Mesendoderm (in vitro differentiated cells): ENCODE measurements around the gene FRMD4A.

Experiments
- DNase-seq: peaks from one replicate; pipeline ENCODE4 v3.0.0; 2013
- H2AK5ac ChIP-seq: 2 replicates; pipeline ENCODE4 v1.6.1; 2013; ENCODE audit warnings: low read length, inconsistent platforms
- H2BK120ac ChIP-seq: 2 replicates; pipeline ENCODE4 v1.6.1; 2013; ENCODE audit warnings: low read depth, mild to moderate bottlenecking, low read length, moderate library complexity, mixed read lengths
- H2BK15ac ChIP-seq: replicated peaks from 2 replicates; pipeline ENCODE4 v1.6.1; 2013; ENCODE audit warnings: low read depth, mild to moderate bottlenecking, moderate library complexity
- H2BK5ac ChIP-seq: 2 replicates; pipeline ENCODE4 v1.6.1; 2013; ENCODE audit warnings: low read length, inconsistent platforms
- H3K18ac ChIP-seq: 2 replicates; pipeline ENCODE4 v1.6.1; 2013; ENCODE audit warnings: mild to moderate bottlenecking, low read length, mixed read lengths
- H3K23ac ChIP-seq: one replicate; pipeline ENCODE4 v1.6.1; 2013; ENCODE audit warnings: low read length
- H3K27ac ChIP-seq: 2 replicates; pipeline ENCODE4 v1.5.1; 2013; ENCODE audit warnings: low read depth, mild to moderate bottlenecking, inconsistent platforms, low read length, moderate library complexity
- H3K27me3 ChIP-seq: 2 replicates; pipeline ENCODE4 v1.6.1; 2013; ENCODE audit warnings: low read length, control low read depth, mild to moderate bottlenecking, inconsistent platforms; ENCODE audit not compliant: insufficient read depth, poor library complexity
- H3K36me3 ChIP-seq: 2 replicates; pipeline ENCODE4 v1.6.1; 2013; ENCODE audit warnings: low read length, inconsistent platforms; ENCODE audit not compliant: control insufficient read depth, insufficient read depth
- H3K4ac ChIP-seq: one replicate; pipeline ENCODE4 v1.6.1; 2013; ENCODE audit warnings: low read depth, mild to moderate bottlenecking, low read length, moderate library complexity
- H3K4me1 ChIP-seq: 2 replicates; pipeline ENCODE4 v1.6.1; 2013; ENCODE audit warnings: low read depth, low read length, inconsistent platforms; ENCODE audit not compliant: control insufficient read depth
- H3K4me2 ChIP-seq: 2 replicates; pipeline ENCODE4 v1.6.1; 2013; ENCODE audit warnings: low read length
- H3K4me3 ChIP-seq: 2 replicates; pipeline ENCODE4 v1.5.1; 2013; ENCODE audit warnings: mild to moderate bottlenecking, low read length
- H3K56ac ChIP-seq: one replicate; pipeline ENCODE4 v1.6.1; 2013; ENCODE audit warnings: low read length
- H3K79me1 ChIP-seq: 2 replicates; pipeline ENCODE4 v1.6.1; 2013; ENCODE audit warnings: low read length, inconsistent platforms
- H3K79me2 ChIP-seq: 2 replicates; pipeline ENCODE4 v1.6.1; 2013; ENCODE audit warnings: mild to moderate bottlenecking, low read length; ENCODE audit not compliant: control insufficient read depth, insufficient read depth
- H3K9ac ChIP-seq: 2 replicates; pipeline ENCODE4 v1.6.1; 2013; ENCODE audit warnings: low read length, inconsistent platforms
- H4K5ac ChIP-seq: one replicate; pipeline ENCODE4 v1.6.1; 2013; ENCODE audit warnings: low read length
- H4K8ac ChIP-seq: one replicate; pipeline ENCODE4 v1.6.1; 2013; ENCODE audit warnings: low read depth, mild to moderate bottlenecking, control low read depth, low read length, moderate library complexity
- WGBS: extraction: QIAGEN DNeasy Blood & Tissue Kit; methylation state at CpG from one replicate; pipeline ENCODE4 v1.1.7; 2013; ENCODE audit warnings: low lambda C conversion rate, missing lambda C conversion rate; ENCODE audit not compliant: insufficient coverage; ENCODE audit errors: extremely low coverage; 5-methylcytosine and 5-hydroxymethylcytosine counted together

FRMD4A gene

GRCh38 chr10:13873196-13873595 is 457.5 kb downstream of the FRMD4A start:
- peaks cover 12% of the 10 kb centered on the region for H3K79me2 ChIP-seq
- no peak overlapping the region for H2BK120ac ChIP-seq
- no peak overlapping the region for H4K5ac ChIP-seq
- no peaks in the 10 kb centered on the region for H3K27me3 ChIP-seq
- peaks cover 27% of the 10 kb centered on the region for H3K79me1 ChIP-seq
- H3K4me2 ChIP-seq = no peak overlapping the region
- no peak overlapping the region for H4K8ac ChIP-seq
- H3K4me1 ChIP-seq = no peaks in the 10 kb centered on the region
- H3K4ac ChIP-seq = no peak overlapping the region
- H3K9ac ChIP-seq = no peak overlapping the region
- WGBS = 100% methylated on average over 1 of the region's 6 CpGs
- H3K27ac ChIP-seq = no peak overlapping the region
- no peaks in the 10 kb centered on the region for H3K36me3 ChIP-seq
- H2AK5ac ChIP-seq = no peak overlapping the region
- H3K4me3 ChIP-seq = no peak overlapping the region
- no peak overlapping the region for H2BK15ac ChIP-seq
- no peak overlapping the region for H2BK5ac ChIP-seq
- no peak overlapping the region for H3K56ac ChIP-seq
- H3K18ac ChIP-seq = no peak overlapping the region
- no peak overlapping the region for H3K23ac ChIP-seq
- no peak for DNase-seq

- Histone ChIP-seq H3K4me3 (no peak overlapping the region), H2BK5ac (no peak overlapping the region), H3K9ac (no peak overlapping the region), H3K27me3 (no peaks in the 10 kb centered on the region), H3K79me2 (peaks cover 12% of the 10 kb centered on the region), H3K4me2 (no peak overlapping the region), H3K18ac (no peak overlapping the region), H3K4me1 (no peaks in the 10 kb centered on the region), H4K8ac (no peak overlapping the region), H3K4ac (no peak overlapping the region), H3K56ac (peak overlapping the region; percentile 20), H2BK15ac (no peak overlapping the region), H3K36me3 (no peaks in the 10 kb centered on the region), H4K5ac (no peak overlapping the region), H2BK120ac (no peak overlapping the region), H2AK5ac (no peak overlapping the region), H3K23ac (peak overlapping the region; percentile 60), H3K79me1 (peaks cover 27% of the 10 kb centered on the region), H3K27ac (no peak overlapping the region)
- DNase-seq = no peak
- no CpG with 5 or more reads among the region's 9 CpGs for WGBS
Measured at GRCh38 chr10:13872411-13872810, 458.3 kb downstream of the FRMD4A start.

GRCh38 chr10:13871776-13872175 is 458.9 kb downstream of the FRMD4A start:
- no peak overlapping the region for H3K27ac ChIP-seq
- no peak overlapping the region for H4K8ac ChIP-seq
- no peak overlapping the region for H2AK5ac ChIP-seq
- WGBS = no CpG with 5 or more reads among the region's 11 CpGs
- no peak overlapping the region for H3K23ac ChIP-seq
- no peak overlapping the region for H3K4me2 ChIP-seq
- no peaks in the 10 kb centered on the region for H3K27me3 ChIP-seq
- no peak overlapping the region for H3K4ac ChIP-seq
- no peak overlapping the region for H2BK5ac ChIP-seq
- no peaks in the 10 kb centered on the region for H3K4me1 ChIP-seq
- H3K9ac ChIP-seq = no peak overlapping the region
- H3K56ac ChIP-seq = no peak overlapping the region
- no peak overlapping the region for H4K5ac ChIP-seq
- H3K79me2 ChIP-seq = peaks cover 12% of the 10 kb centered on the region
- H3K36me3 ChIP-seq = no peaks in the 10 kb centered on the region
- no peak for DNase-seq
- H3K79me1 ChIP-seq = peaks cover 22% of the 10 kb centered on the region
- H2BK120ac ChIP-seq = no peak overlapping the region
- H3K4me3 ChIP-seq = no peak overlapping the region
- no peak overlapping the region for H2BK15ac ChIP-seq
- H3K18ac ChIP-seq = no peak overlapping the region

GRCh38 chr10:13871011-13871410 is 459.7 kb downstream of the FRMD4A start:
- H3K4me1 ChIP-seq = no peaks in the 10 kb centered on the region
- no peak overlapping the region for H3K27ac ChIP-seq
- no peak overlapping the region for H2BK5ac ChIP-seq
- WGBS = no CpG with 5 or more reads among the region's 9 CpGs
- no peak overlapping the region for H4K5ac ChIP-seq
- no peak overlapping the region for H4K8ac ChIP-seq
- peaks cover 22% of the 10 kb centered on the region for H3K79me1 ChIP-seq
- no peak overlapping the region for H3K4ac ChIP-seq
- no peak for DNase-seq
- H2BK120ac ChIP-seq = no peak overlapping the region
- no peaks in the 10 kb centered on the region for H3K36me3 ChIP-seq
- no peak overlapping the region for H3K18ac ChIP-seq
- no peak overlapping the region for H3K4me3 ChIP-seq
- H3K9ac ChIP-seq = no peak overlapping the region
- H3K56ac ChIP-seq = no peak overlapping the region
- no peak overlapping the region for H2AK5ac ChIP-seq
- H3K4me2 ChIP-seq = no peak overlapping the region
- H3K23ac ChIP-seq = no peak overlapping the region
- no peaks in the 10 kb centered on the region for H3K27me3 ChIP-seq
- no peak overlapping the region for H2BK15ac ChIP-seq
- H3K79me2 ChIP-seq = peaks cover 12% of the 10 kb centered on the region

- WGBS = no CpG with 5 or more reads among the region's 12 CpGs
- H3K4ac ChIP-seq = no peak overlapping the region
Measured at GRCh38 chr10:13869295-13869664, 461.4 kb downstream of the FRMD4A start.

GRCh38 chr10:13868528-13869294 is 462.0 kb downstream of the FRMD4A start:
- Histone ChIP-seq H3K23ac (no peak overlapping the region), H2BK120ac (no peak overlapping the region), H3K4ac (no peak overlapping the region), H3K27me3 (no peaks in the 10 kb centered on the region), H4K5ac (no peak overlapping the region), H3K56ac (no peak overlapping the region), H3K79me1 (peaks cover 17% of the 10 kb centered on the region), H3K9ac (no peak overlapping the region), H2AK5ac (no peak overlapping the region), H3K18ac (no peak overlapping the region), H3K4me2 (no peak overlapping the region), H3K4me1 (no peaks in the 10 kb centered on the region), H3K4me3 (no peak overlapping the region), H3K79me2 (peaks cover 14% of the 10 kb centered on the region), H3K36me3 (no peaks in the 10 kb centered on the region), H2BK15ac (no peak overlapping the region), H2BK5ac (no peak overlapping the region), H4K8ac (no peak overlapping the region), H3K27ac (no peak overlapping the region)
- no peak for DNase-seq
- WGBS = no CpG with 5 or more reads among the region's 18 CpGs

More at GRCh38 chr10:13869295-13869664, 461.4 kb downstream of the FRMD4A start:
- no peak overlapping the region for H3K4me2 ChIP-seq
- peaks cover 17% of the 10 kb centered on the region for H3K79me1 ChIP-seq
- H3K56ac ChIP-seq = no peak overlapping the region
- H3K23ac ChIP-seq = no peak overlapping the region
- no peaks in the 10 kb centered on the region for H3K4me1 ChIP-seq
- no peak overlapping the region for H4K5ac ChIP-seq
- no peak overlapping the region for H2BK15ac ChIP-seq
- DNase-seq = no peak
- no peak overlapping the region for H4K8ac ChIP-seq
- no peak overlapping the region for H2BK5ac ChIP-seq
- no peak overlapping the region for H3K27ac ChIP-seq
- no peak overlapping the region for H3K9ac ChIP-seq
- no peak overlapping the region for H2BK120ac ChIP-seq
- no peak overlapping the region for H2AK5ac ChIP-seq
- H3K36me3 ChIP-seq = no peaks in the 10 kb centered on the region
- peaks cover 14% of the 10 kb centered on the region for H3K79me2 ChIP-seq
- no peak overlapping the region for H3K4me3 ChIP-seq
- no peak overlapping the region for H3K18ac ChIP-seq
- no peaks in the 10 kb centered on the region for H3K27me3 ChIP-seq
